Measurements from ENCODE around the gene TLE7.

- TF ChIP-seq SETDB1 (IDR thresholded peaks at IDR 0.05; ENCODE audit: insufficient read length, low read length) (no peak), ZNF626 (tag by site-specific recombination; IDR thresholded peaks at IDR 0.05) (no peak), CTCF (tag by site-specific recombination; IDR thresholded peaks at IDR 0.05) (no peak), ZNF274 (IDR thresholded peaks at IDR 0.05; ENCODE audit: low read length) (no peak), ZNF274 (tag by site-specific recombination; IDR thresholded peaks at IDR 0.05; ENCODE audit: borderline replicate concordance) (no peak), ZNF280D (tag by site-specific recombination; IDR thresholded peaks at IDR 0.05) (no peak), ZSCAN23 (tag by site-specific recombination; IDR thresholded peaks at IDR 0.05) (no peak), PRDM1 (tag by site-specific recombination; IDR thresholded peaks at IDR 0.05) (no peak), ZNF530 (tag by site-specific recombination; IDR thresholded peaks at IDR 0.05; ENCODE audit: low read depth) (no peak), ATF2 (tag by site-specific recombination; IDR thresholded peaks at IDR 0.05; ENCODE audit: low read depth) (no peak)
Observed at GRCh38 chr16:71473891-71474290, 32.0 kb upstream of the TLE7 start.

Measured in HEK293 (cell line).